DMS 273 (cell line): ENCODE data around the gene PODXL2.
"Not testable (repeated sequence)": the region's sequence is repeated elsewhere in the genome, so short reads cannot be mapped to it uniquely, and the experiment has no call there.

ENCODE experiments used
- DNase-seq: peaks from one replicate; lab custom pipeline; 2025; ENCODE audit not compliant: unreplicated experiment; lab: John Stamatoyannopoulos, UW

Gene PODXL2

GRCh38 chr3:127673191-127674100 is 44.5 kb downstream of the PODXL2 start:
- DNase-seq, result peak; percentile 77

- no peak for DNase-seq
Observed at GRCh38 chr3:127674101-127674721, 45.2 kb downstream of the PODXL2 start.

- DNase-seq, result no peak
Observed at GRCh38 chr3:127674790-127675189, 45.8 kb downstream of the PODXL2 start.

GRCh38 chr3:127675651-127676391 is 46.8 kb downstream of the PODXL2 start:
- DNase-seq, result no peak

GRCh38 chr3:127676456-127676855 is 47.5 kb downstream of the PODXL2 start:
- peak; percentile 50 for DNase-seq

- DNase-seq, result no peak
Observed at GRCh38 chr3:127676921-127677351, 48.0 kb downstream of the PODXL2 start.

GRCh38 chr3:127677541-127678314 is 48.7 kb downstream of the PODXL2 start:
- DNase-seq, result no peak

GRCh38 chr3:127678315-127678599 is 49.3 kb downstream of the PODXL2 start:
- no peak for DNase-seq

GRCh38 chr3:127678611-127679533 is 49.9 kb downstream of the PODXL2 start:
- no peak for DNase-seq

GRCh38 chr3:127679534-127680145 is 50.7 kb downstream of the PODXL2 start:
- no peak for DNase-seq

- no peak for DNase-seq
Observed at GRCh38 chr3:127680146-127680661, 51.2 kb downstream of the PODXL2 start.

GRCh38 chr3:127680798-127681221 is 51.8 kb downstream of the PODXL2 start:
- DNase-seq, result no peak

GRCh38 chr3:127682175-127682554 is 53.2 kb downstream of the PODXL2 start:
- DNase-seq, result not testable (repeated sequence)

- no peak for DNase-seq
Observed at GRCh38 chr3:127682561-127682960, 53.6 kb downstream of the PODXL2 start.

- DNase-seq, result peak; percentile 40
Observed at GRCh38 chr3:127684871-127685707, 56.1 kb downstream of the PODXL2 start.

GRCh38 chr3:127685708-127686511 is 56.9 kb downstream of the PODXL2 start:
- no peak for DNase-seq

GRCh38 chr3:127686512-127686894 is 57.5 kb downstream of the PODXL2 start:
- no peak for DNase-seq
